HG03354 (cell line): ENCODE measurements around the gene XRN1.
"Not testable (repeated sequence)": the region's sequence is repeated elsewhere in the genome, so short reads cannot be mapped to it uniquely, and the experiment has no call there.

ENCODE experiments used
- ATAC-seq: cut with Tn5 transposase; IDR thresholded peaks from one replicate; pipeline ENCODE4 v1.9.1; 2021; ENCODE audit warnings: mild to moderate bottlenecking; ENCODE audit not compliant: unreplicated experiment, poor library complexity, severe bottlenecking

XRN1 gene

GRCh38 chr3:142447852-142448823 lies at the start of gene XRN1:
Gene XRN1, minus strand, starts transcription at chr3:142448037. Its CDS starts 93 bp downstream, at chr3:142447944.
- peak; percentile 81 for ATAC-seq

- ATAC-seq: no peak
Observed at GRCh38 chr3:142495103-142495502, 47.3 kb upstream of the XRN1 start.

DNA sequence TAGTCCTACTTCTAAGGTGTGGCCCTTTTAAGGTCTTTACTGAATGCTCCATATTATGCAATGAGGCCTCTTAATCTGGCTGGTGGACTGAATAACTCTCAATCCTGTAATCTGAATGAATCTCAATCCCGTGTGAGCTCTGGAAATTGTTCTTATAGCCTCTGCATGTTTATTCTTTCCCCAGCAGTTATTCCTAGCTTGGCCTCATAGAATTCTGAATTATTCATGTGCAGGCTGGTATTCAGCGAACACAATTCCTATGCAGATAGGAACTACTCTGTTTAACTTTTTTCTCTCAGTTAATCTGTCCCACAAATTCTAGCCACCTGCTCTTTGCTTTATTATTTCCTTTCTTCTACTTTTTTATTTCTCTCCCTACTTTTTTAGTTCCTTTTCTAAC lies 44.3 kb upstream of the XRN1 start:
- ATAC-seq: no peak

DNA sequence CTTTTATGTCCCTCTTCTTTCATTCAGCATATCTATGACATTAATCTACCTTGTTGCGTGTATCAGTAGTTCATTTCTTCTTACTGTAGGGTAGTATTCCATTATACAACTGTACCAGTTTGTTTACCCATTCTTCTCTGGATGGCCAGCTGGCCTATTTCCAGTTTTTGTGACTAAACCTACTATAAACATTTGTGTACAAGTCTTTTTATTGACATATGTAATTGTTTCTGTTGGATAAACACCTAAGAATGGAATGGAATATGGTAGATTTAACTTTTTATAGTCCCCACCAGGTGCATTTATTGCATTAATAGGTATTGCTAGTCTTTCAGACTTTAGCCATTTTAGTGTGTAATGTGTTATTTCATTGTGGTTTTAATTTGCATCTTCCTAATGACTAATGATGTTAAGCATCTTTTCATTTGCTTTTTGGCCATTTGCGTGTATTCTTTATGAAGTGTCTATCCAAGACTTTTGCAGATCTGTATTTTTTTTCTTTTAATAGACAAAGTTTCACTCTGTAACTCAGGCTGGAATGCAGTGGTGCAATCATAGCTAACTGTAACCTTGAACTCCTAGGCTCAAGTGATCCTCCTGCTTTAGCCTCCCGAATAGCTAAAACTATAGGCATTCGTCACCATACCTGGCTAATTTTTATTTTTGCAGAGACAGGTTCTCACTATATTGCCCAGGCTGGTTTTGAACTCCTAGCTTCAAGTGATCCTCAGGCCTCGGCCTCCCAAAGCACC lies 41.9 kb upstream of the XRN1 start:
- no peak for ATAC-seq

DNA sequence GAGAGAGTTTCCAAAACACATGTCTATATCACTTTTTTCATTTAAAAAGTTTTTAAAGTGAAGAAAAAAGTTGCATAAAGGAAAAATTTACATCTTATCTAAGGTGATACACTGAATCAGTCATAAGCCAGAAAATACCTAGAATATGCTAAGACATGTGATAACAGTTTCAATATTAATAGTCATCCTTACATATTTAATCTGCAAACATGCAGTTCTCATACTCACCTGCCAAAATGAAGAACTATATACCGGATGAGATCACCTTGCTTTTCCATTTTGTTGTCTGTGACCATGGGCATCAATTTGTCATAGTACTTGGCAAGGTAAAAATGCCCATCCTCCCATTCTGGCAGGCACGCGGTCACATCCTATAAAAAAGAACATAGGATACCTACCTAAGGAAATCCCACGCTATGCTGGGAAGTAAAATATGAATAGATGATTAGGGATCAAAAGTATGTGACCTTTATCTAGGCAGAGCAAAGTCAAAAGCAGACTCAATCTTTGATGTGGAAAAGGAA lies 37.1 kb upstream of the XRN1 start:
- no peak for ATAC-seq

DNA sequence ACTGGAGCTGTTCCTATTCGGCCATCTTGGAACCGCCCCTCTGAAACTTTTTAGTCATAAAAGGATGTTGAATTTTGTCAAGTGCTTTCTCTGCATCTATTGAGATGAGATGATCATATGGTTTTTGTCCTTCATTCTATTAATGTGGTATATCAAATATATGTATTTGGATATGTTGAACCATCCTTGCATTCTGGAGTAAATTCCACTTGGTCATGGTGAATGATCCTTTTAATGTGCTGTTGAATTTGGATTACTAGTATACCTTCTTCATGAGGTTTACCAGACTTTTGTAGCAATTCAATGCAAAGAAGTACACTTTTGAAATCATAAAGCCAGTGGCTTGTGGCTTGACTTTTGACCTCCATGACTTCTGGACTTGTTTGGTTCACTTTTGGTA lies 33.4 kb upstream of the XRN1 start:
- no peak for ATAC-seq

- ATAC-seq: no peak
Observed at GRCh38 chr3:142470826-142471225, 23.0 kb upstream of the XRN1 start.

DNA sequence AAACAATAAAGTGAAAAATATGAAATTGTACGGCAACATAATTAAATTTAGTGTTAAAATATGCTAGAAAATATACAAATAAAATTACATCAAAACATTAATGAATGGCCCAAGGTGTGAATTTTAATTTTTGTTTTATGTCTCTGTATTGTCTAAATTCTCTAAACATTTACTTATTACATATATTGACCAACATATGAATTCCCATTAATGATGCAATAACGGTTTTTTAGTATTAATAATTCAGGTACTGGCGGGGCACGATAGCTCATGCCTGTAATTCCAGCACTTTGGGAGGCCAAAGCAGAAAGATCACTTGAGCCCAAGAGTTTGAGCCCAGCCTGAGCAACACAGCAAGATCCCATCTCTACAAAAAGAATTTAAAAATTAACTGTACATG lies 20.6 kb upstream of the XRN1 start:
- ATAC-seq: no peak

DNA sequence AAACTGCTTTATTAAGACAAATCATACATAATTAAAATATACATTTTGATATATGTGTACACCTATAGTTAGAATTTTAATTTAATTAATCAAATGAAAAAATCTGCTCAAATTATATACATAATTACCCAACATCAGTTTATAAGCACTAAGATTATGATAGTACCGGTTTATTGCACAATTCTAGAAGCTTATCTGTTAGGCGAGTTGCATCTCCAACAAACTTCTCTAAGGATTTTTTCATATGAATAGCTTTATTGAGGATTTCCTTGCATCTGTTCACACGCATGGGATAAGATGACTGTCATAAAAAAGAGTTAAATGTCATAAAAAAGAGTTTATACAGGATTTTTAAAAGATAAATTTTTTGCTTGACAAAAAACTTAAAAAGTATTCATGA lies 19.9 kb upstream of the XRN1 start:
- ATAC-seq: no peak

DNA sequence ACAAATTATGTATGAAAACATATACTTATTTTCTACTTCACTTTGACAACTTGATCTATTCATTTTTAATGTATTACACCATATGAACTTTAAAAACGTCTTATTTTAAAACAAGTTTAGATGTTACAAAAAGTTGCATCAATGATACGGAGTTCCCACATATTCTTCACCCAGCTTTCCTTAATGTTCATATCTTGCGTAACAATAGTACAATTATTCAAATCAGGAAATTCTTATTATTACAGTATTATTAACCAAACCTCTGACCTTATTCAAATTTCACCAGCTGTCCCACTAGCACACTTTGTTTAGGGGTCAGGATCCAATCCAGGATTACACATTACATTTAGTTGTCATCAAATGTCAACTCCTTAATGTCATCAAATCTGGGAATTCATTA lies 12.9 kb upstream of the XRN1 start:
- ATAC-seq: no peak

GRCh38 chr3:142459929-142460328 lies 12.1 kb upstream of the XRN1 start:
- no peak for ATAC-seq

GRCh38 chr3:142459096-142459495 lies 11.3 kb upstream of the XRN1 start:
- ATAC-seq: no peak

DNA sequence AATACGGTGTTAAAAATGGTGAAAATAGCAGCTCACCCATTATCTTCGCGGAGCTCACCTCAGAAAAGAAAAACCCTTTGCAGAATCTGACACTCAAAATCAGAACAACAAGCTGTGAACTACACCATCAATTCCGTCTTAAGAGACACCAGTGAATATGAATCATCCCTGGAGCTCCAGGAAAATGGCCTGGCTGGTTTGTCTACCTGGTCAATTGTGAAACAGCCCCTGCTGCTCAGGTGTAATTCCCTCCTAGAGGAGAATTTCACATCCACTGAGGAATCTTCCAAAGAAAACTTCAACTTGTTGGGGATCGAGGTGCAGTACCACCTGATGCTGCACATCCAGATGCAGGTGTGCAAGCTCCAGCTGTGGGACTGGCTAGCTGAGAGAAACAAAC lies 3.0 kb upstream of the XRN1 start:
- no peak for ATAC-seq

DNA sequence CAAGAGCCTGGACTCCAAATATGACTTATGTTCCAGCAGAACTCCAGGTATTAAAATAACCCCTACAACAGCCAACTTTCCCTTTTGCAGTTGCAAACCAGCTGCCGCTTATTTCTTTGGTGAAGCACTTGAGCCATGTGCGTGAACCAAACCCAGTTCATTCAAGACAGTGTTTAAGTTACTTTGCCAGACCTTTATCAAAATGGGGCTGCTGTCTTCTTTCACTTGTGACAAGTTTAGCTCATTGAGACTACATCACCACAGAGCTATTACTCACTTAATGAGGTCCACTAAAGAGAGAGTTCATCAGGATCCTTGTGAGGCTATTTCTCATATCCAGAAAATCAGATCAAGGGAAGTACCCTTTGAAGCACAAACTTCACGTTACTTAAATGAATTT lies 2.4 kb upstream of the XRN1 start:
- ATAC-seq: no peak

DNA sequence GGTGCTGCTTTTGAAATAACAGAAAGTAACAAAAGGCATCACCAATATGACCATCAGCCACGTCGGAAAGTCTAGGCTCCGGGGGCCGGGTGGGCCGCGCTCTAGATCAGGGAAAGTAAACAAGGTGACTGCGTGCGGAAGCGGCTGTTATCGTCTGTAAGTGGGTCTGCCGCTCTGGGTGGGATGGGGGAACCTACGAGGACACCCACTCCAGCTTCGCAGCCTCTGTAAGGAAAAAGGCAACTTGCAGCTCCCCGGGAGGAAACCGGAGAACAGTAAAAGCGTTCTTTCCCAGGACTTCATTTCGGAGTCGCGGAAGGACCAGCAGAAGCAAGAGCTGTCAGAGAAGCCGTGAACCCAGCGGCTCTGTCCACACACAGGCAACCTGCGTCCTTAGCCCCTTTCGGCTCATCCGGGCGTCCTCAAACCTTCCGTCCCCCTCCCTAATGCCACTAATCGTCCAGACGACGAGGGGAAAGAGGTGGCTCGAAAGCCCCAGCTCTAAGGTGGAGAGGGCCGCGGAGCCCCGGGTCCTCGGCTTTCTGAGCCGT lies 461 bp downstream of the XRN1 start:
- ATAC-seq: peak; percentile 42

DNA sequence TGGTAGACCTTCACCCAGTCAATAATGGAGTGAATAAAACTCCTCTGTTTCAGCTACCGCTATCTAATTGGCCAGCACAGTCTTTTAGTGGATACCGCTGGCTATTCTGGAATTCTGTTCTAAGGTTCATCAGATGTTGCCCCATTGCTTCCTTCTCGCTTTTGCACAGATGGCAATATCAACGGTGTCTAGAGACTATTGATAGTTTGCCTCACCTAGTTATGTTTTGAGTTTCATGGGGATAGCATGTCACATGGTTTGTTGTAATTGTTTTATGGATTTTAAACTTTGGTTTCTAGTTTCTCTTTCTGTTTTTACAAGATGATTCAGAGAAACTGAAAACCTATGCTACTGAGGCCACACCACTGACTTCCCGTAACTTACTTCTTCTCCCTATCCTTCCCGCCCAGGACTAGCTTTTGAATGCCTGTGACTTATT lies 2.0 kb downstream of the XRN1 start:
- peak; percentile 55 for ATAC-seq

DNA sequence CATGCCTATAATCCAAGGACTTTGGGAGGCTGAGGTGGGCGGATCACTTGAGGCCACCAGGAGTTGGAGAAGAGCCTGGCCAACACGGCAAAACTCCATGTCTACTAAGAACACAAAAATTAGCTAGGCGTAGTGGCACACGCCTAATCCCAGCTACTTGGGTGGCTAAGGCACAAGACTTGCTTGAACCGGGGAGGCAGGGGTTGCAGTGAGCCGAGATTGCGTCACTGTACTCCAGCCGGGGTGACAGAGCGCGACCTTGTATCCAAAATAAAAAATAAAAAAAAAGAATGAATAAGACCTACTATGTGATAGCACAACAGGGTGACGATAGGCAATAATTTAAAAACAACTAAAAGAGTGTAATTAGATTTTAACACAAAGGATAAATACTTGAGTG lies 3.5 kb downstream of the XRN1 start:
- ATAC-seq: no peak

GRCh38 chr3:142443060-142443459 lies 4.8 kb downstream of the XRN1 start:
- not testable (repeated sequence) for ATAC-seq

DNA sequence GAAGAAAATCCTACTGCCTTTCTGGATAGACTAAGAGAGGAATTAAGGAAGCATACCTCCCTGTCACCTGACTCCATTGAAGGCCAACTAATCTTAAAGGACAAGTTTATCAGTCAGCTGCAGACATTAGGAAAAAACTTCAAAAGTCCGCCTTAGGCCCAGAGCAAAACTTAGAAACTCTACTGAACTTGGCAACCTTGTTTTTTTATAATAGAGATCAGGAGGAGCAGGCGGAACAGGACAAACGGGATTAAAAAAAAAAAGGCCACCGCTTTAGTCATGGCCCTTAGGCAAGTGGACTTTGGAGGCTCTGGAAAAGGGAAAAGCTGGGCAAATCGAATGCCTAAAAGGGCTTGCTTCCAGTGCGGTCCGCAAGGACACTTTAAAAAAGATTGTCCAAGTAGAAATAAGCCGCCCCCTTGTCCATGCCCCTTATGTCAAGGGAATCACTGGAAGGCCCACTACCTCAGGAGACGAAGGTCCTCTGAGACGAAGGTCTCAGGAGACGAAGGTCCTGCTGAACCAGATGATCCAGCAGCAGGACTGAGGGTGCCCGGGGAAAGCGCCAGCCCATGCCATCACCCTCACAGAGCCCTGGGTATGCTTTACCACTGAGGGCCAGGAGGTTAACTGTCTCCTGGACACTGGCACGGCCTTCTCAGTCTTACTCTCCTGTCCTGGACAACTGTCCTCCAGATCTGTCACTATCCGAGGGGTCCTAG lies 8.2 kb downstream of the XRN1 start:
- not testable (repeated sequence) for ATAC-seq

DNA sequence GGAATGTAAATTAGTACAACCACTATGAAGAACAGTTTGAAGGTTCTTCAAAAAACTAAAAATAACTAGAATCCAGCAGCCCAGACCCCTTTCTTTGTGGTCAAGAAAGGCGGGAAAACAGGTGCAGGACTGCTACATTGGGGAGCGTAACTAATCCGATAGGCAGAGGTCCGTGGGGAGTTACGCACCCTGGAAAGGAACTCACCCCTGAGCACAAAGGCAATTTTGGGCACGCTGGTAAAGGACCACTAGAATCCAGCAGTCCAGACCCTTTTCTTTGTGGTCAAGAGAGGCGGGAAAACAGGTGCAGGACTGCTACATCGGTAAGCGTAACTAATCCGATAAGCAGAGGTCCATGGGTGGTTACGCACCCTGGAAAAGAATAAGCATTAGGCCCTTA lies 9.7 kb downstream of the XRN1 start:
- not testable (repeated sequence) for ATAC-seq
